ENCODE measurements around the gene TOMM20. TPM values are rescaled to one million over a fixed set of nuclear protein-coding genes. Genes with fewer than 3 reads are reported as not detected.
A peak's percentile ranks its signal among the peaks of the same experiment; 100 is the strongest.

Gene TOMM20
- total and polyA plus RNA-seq, 9 of the 15 experiments (the other 6 are each of a cell fraction or from before 2014, with no cell fraction given): 70.6 to 334 (median 159) TPM

DNA sequence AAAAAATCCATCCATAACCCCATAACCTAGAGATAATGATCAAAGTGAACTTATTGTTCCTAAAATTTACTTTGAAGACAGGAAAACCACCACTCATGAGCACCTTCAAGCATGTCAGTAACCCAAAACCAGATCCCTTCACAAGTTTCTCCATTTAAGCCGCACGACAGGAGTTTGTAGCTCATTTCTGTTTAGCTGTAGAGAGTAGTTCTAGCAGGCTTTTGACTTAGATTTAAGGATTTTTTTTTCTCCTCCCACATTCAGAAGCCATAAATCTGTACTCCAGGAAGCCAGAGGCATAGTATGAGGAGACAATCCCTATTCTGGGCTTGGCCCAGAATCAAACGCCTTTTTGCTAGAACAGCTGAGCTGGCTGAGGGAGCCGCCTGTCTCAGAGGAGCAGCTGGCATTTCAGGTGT lies 25.6 kb downstream of the TOMM20 start:
- DNase-seq (ENCODE audit: extremely low read depth in 1 of 4, low spot score in 3 of 4) (no peak), FAIRE-seq (no peak), ATAC-seq (no peak)
- intact Hi-C loops (cut with micrococcal nuclease): no loop called here
- TF ChIP-seq POLR2AphosphoS2 (IDR thresholded peaks at IDR 0.05; ENCODE audit: low read length): no peak
- TF ChIP-seq, protein P1, sequence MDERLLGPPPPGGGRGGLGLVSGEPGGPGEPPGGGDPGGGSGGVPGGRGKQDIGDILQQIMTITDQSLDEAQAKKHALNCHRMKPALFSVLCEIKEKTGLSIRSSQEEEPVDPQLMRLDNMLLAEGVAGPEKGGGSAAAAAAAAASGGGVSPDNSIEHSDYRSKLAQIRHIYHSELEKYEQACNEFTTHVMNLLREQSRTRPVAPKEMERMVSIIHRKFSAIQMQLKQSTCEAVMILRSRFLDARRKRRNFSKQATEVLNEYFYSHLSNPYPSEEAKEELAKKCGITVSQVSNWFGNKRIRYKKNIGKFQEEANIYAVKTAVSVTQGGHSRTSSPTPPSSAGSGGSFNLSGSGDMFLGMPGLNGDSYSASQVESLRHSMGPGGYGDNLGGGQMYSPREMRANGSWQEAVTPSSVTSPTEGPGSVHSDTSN (CRISPR knock-in tag; IDR thresholded peaks at IDR 0.05; ENCODE audit: low read depth): no peak
- TF ChIP-seq, protein P1 (tag; conservative IDR thresholded peaks at IDR 0.05; ENCODE audit: low read depth): 0 out of 2 replicates have a peak, but pooled peaks have one; percentile 27
- no peak for TF ChIP-seq SMARCA4 (IDR thresholded peaks at IDR 0.05)
- TF ChIP-seq STAT5B (CRISPR knock-in tag; IDR thresholded peaks at IDR 0.05): no peak
- no peak for TF ChIP-seq ZSCAN32 (CRISPR knock-in tag; IDR thresholded peaks at IDR 0.05)
- no peak for TF ChIP-seq FUS (optimal IDR thresholded peaks at IDR 0.05; ENCODE audit: low read depth, low read length)
- no peak for TF ChIP-seq EHMT2 (IDR thresholded peaks at IDR 0.05)
- no peak for TF ChIP-seq JUN (IDR thresholded peaks at IDR 0.05; ENCODE audit: borderline replicate concordance, low read depth, low read length)
- TF ChIP-seq JUN (CRISPR knock-in tag; IDR thresholded peaks at IDR 0.05; ENCODE audit: borderline replicate concordance): no peak
- no peaks in the 10 kb centered on the region for H3K79me2 ChIP-seq (ENCODE audit: control insufficient read depth, insufficient read depth, low read length)
- no peaks in the 10 kb centered on the region for H3K27me3 ChIP-seq (ENCODE audit: control insufficient read depth in 2 of 2, insufficient read depth in 2 of 2, low read length in 2 of 2)
- H3K4me1 ChIP-seq (replicated peaks in 1 of 2; ENCODE audit: control insufficient read depth in 2 of 2, insufficient read depth in 2 of 2, low read length in 2 of 2): peaks cover 8 to 14% of the 10 kb centered on the region in 2 experiments; a peak in 4 of 5 replicates
- H3K9ac ChIP-seq (ENCODE audit: insufficient read depth in 1 of 2, low read depth in 2 of 2, low read length in 2 of 2): no peak overlapping the region
- CTCF ChIA-PET (ENCODE audit: low intra/inter-chr PET ratio): interaction anchor here (2.1 kb wide), 1 partner anchor 314 kb away, joined by 9 read pairs; no protein-coding TSS in a partner anchor
- no peak overlapping the region for H3K4me2 ChIP-seq (ENCODE audit: insufficient read depth, low read length)
- no peaks in the 10 kb centered on the region for H3K9me3 ChIP-seq (replicated peaks; ENCODE audit: control insufficient read depth, insufficient read depth, low read depth, low read length)
- H2AFZ ChIP-seq (ENCODE audit: low read depth, low read length): no peak overlapping the region
- no peak overlapping the region for H3K4me3 ChIP-seq
- 76% methylated on average over 4 of the region's 4 CpGs for WGBS (ENCODE audit: insufficient coverage, low coverage, missing lambda C conversion rate)
- no peak overlapping the region for H3K27ac ChIP-seq (ENCODE audit: extremely low read depth, low read depth, low read length)
- in situ Hi-C loops (cut with MboI): no loop called here
- peaks cover 12% of the 10 kb centered on the region; the same call in 1 of the 3 replicates for H3K36me3 ChIP-seq (ENCODE audit: control insufficient read depth, insufficient read depth, low read length)
- BruUV-seq (replicated peaks): no TSS peak
- no peaks in the 10 kb centered on the region for H3K9me1 ChIP-seq (ENCODE audit: control insufficient read depth, insufficient read depth, low read length)
- POLR2A ChIA-PET: interaction anchor here (0.7 to 1.2 kb wide), 3 partner anchors 12 to 505 kb away, joined by 3 to 4 read pairs (median 3); no protein-coding TSS in a partner anchor
- no peaks in the 10 kb centered on the region; the same call in 1 of the 2 replicates for H4K20me1 ChIP-seq (replicated peaks; ENCODE audit: control insufficient read depth, insufficient read depth, low read length)
